ENCODE results near the gene MCTP2.

MCTP2 gene

DNA sequence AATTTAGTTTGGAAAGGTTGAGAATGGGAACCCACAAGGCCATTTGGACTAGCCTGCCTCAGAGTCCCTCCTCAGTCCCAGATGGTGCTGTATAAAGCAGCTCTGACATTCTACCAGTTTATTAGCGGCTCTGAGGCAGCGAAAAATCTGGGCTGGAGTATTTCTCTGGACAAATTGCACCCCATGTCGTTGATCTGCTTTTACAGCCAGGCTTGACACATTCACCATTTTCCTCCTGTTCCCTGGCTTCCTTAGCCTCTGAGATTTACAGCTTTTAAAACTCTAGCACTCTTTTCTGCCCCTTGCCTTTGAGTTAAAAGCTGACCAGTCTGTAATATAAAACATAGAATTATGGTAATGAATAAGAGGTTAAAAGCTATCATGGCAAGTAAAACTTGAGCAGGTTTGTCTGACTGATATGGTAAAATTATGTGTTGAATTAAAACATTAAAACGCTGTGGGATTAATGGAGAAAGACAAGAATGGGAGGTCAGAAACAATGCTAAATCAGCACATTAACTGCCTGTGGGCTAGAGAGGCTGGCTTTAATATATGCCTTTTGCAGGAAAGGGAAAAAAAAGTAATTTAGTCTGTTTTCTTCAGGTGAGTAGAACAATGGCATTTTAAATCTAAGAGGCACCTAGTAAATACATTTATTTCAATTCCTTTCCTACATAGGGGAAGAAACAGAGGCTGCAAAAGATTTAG lies 131.2 kb downstream of the MCTP2 start:
- Histone ChIP-seq H3K4me3 (ENCODE audit: low read depth in 1 of 5, low read length in 5 of 5) (no peak overlapping the region), H3K27me3 (ENCODE audit: control insufficient read depth in 5 of 5, insufficient read depth in 4 of 5, low read length in 5 of 5) (peaks cover 0 to 3% (median 0%) of the 10 kb centered on the region in 5 donors), H3K27ac (ENCODE audit: low read depth, low read length) (no peak overlapping the region), H3K4me1 (ENCODE audit: control insufficient read depth in 5 of 5, insufficient read depth in 5 of 5, low read length in 5 of 5) (peaks cover 0 to 4% (median 0%) of the 10 kb centered on the region in 5 donors), H3K9ac (ENCODE audit: low read length in 5 of 5) (no peak overlapping the region), H3K36me3 (ENCODE audit: control insufficient read depth in 5 of 5, insufficient read depth in 5 of 5, low read length in 5 of 5) (no peaks in the 10 kb centered on the region), H3K9me3 (ENCODE audit: control insufficient read depth in 5 of 5, low read length in 5 of 5) (no peaks in the 10 kb centered on the region)

DNA sequence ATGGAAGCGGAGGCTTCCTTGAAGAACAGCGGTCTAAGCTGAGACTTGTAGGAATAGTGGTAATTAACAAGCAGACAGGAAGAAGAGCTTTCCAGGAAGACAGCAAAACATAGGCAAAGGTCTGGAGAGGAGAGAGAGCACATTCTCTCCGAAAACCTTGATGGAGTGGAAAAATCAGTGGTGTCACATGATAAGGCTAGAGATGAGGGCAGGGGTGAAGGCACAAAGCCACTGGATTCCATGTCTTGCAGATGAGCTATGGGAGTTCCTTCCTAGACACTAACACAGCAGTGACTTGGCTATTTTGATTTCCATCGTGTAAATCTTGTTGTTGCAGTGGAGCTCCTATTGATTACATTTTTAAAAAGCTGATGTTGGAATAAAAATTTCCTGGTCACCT lies 132.0 kb downstream of the MCTP2 start:
- Histone ChIP-seq H3K27me3 (ENCODE audit: control insufficient read depth in 5 of 5, insufficient read depth in 4 of 5, low read length in 5 of 5) (peaks cover 0 to 3% (median 0%) of the 10 kb centered on the region in 5 donors), H3K4me3 (ENCODE audit: low read depth in 1 of 5, low read length in 5 of 5) (no peak overlapping the region), H3K9me3 (ENCODE audit: control insufficient read depth in 5 of 5, low read length in 5 of 5) (no peaks in the 10 kb centered on the region), H3K9ac (ENCODE audit: low read length in 5 of 5) (no peak overlapping the region), H3K36me3 (ENCODE audit: control insufficient read depth in 5 of 5, insufficient read depth in 5 of 5, low read length in 5 of 5) (no peaks in the 10 kb centered on the region), H3K27ac (ENCODE audit: low read depth, low read length) (no peak overlapping the region), H3K4me1 (ENCODE audit: control insufficient read depth in 5 of 5, insufficient read depth in 5 of 5, low read length in 5 of 5) (peaks cover 0 to 4% (median 0%) of the 10 kb centered on the region in 5 donors)

DNA sequence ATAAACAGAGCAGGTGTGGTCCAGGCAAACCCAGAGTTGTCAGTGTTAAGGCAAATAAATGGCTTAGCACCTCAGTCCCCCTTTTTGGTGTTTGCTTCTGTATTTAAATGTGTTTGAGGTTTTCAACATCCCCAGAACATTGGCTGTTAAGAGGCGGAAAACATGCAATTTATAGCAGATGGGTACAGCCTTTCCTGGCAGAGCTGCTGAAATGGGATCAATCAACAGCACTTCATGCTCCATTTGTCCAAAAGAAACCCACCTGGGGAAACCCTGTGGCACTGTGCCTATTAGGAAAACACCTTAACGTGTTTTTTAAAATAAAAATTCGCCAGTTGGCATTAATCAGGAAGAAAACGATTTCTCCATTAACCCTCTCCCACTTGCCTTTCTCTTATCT lies 135.4 kb downstream of the MCTP2 start:
- Histone ChIP-seq H3K4me1 (ENCODE audit: control insufficient read depth in 5 of 5, insufficient read depth in 5 of 5, low read length in 5 of 5) (peaks cover 0 to 4% (median 0%) of the 10 kb centered on the region in 5 donors), H3K27ac (ENCODE audit: low read depth, low read length) (no peak overlapping the region), H3K9ac (ENCODE audit: low read length in 5 of 5) (no peak overlapping the region), H3K9me3 (ENCODE audit: control insufficient read depth in 5 of 5, low read length in 5 of 5) (no peaks in the 10 kb centered on the region), H3K27me3 (ENCODE audit: control insufficient read depth in 5 of 5, insufficient read depth in 4 of 5, low read length in 5 of 5) (peaks cover 0 to 2% (median 0%) of the 10 kb centered on the region in 5 donors), H3K36me3 (ENCODE audit: control insufficient read depth in 5 of 5, insufficient read depth in 5 of 5, low read length in 5 of 5) (no peaks in the 10 kb centered on the region), H3K4me3 (ENCODE audit: low read depth in 1 of 5, low read length in 5 of 5) (no peak overlapping the region)

DNA sequence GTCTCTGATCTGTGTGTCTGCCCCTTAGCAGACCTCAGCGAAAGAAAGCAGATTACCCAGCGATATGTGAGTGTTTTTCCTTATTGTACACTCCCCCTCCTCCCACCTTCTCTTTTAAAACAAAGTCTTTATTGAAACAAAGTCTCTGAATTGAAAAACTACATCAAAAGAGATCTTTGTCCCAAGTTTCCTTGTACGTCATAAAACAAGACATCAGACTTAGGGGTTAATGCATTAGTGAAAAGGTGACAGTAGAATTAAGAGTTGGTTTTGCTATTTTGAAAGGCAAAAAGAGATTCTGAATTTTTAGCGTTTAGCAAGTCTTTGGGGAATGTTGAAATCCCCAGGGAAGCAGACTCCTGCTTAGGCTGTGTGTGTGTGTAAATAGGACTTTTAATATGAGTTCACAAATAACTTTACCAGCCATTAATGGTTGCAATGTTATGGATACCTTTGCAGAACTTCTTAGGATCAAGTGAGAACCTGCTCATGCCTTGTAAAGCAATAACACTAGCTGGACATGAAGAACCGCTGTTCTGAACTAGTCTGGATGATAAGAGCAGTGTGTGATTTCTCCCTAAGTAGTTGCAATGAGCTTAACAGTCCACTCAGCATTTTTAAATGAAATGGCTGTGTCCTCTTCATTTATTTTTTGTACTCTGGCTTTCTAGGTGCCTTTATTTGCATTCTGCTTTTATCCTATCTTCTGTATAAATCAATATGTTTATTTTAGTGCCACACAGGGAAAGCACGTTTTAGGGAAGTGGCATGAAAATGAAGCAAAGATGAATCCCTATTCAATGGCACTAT lies 136.6 kb downstream of the MCTP2 start:
- Histone ChIP-seq H3K4me1 (ENCODE audit: control insufficient read depth in 5 of 5, insufficient read depth in 5 of 5, low read length in 5 of 5) (peaks cover 0 to 4% (median 0%) of the 10 kb centered on the region in 5 donors), H3K9me3 (ENCODE audit: control insufficient read depth in 5 of 5, low read length in 5 of 5) (no peaks in the 10 kb centered on the region), H3K36me3 (ENCODE audit: control insufficient read depth in 5 of 5, insufficient read depth in 5 of 5, low read length in 5 of 5) (no peaks in the 10 kb centered on the region), H3K27ac (ENCODE audit: low read depth, low read length) (no peak overlapping the region), H3K9ac (ENCODE audit: low read length in 5 of 5) (no peak overlapping the region), H3K27me3 (ENCODE audit: control insufficient read depth in 5 of 5, insufficient read depth in 4 of 5, low read length in 5 of 5) (no peaks in the 10 kb centered on the region), H3K4me3 (ENCODE audit: low read depth in 1 of 5, low read length in 5 of 5) (no peak overlapping the region)

DNA sequence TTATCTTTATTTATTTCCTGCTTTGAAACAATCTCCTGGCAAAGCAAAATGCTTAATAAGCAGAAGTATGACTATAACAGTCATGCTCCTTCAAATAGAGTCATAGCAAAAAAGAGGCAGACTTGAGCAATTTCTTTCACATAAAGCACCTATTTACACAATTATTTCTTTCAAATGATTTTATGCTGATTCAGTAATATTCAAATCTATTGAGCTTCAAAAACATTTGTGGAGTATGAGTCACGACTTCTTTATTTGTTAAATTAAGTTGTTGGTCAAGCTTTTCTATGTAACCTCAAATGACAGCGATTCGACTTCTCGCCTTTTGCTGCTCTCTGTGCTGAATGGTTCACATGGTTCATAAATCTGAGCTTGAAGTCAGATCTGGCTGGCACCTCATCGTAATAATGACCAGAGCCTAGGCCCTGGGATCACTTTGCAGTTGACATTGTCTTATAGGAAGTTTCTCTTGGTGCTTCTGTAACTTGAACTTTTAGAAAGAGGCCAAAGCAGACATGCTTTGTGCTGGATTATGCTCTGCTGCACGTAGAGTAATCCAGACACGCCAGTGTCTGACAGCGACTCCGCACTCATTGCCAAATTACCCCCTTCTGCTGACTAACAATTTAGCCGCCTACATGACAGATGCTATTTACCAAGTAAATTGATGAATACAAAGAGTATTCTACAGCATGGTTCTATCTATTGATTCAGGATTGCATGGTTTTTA lies 139.0 kb downstream of the MCTP2 start:
- no peak overlapping the region for H3K4me3 ChIP-seq (ENCODE audit: low read depth in 1 of 5, low read length in 5 of 5)
- H3K27me3 ChIP-seq (ENCODE audit: control insufficient read depth in 5 of 5, insufficient read depth in 4 of 5, low read length in 5 of 5), result no peaks in the 10 kb centered on the region
- H3K36me3 ChIP-seq (ENCODE audit: control insufficient read depth in 5 of 5, insufficient read depth in 5 of 5, low read length in 5 of 5), result no peaks in the 10 kb centered on the region
- H3K9me3 ChIP-seq (ENCODE audit: control insufficient read depth in 5 of 5, low read length in 5 of 5), result no peaks in the 10 kb centered on the region
- no peaks in the 10 kb centered on the region for H3K4me1 ChIP-seq (ENCODE audit: control insufficient read depth in 5 of 5, insufficient read depth in 5 of 5, low read length in 5 of 5)
- no peak overlapping the region for H3K27ac ChIP-seq (ENCODE audit: low read depth, low read length)
- H3K9ac ChIP-seq (ENCODE audit: low read length in 5 of 5), result no peak overlapping the region

DNA sequence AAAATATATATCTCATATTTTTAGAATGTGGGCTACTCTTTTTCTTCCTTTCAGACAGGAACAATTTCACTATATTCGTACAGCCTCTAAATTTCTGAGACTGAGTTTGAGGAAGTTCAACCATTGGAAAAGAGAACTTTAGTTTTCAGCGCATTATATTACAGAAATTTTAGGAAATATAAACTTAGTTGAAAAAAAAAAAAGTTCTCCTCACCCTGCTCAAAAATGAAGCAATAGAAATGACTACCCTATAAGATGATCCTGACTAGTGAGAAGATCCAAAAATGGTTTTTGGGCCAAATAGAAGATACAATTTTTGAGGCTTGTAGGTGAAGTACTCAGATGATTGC lies 139.6 kb downstream of the MCTP2 start:
- no peaks in the 10 kb centered on the region for H3K36me3 ChIP-seq (ENCODE audit: control insufficient read depth in 5 of 5, insufficient read depth in 5 of 5, low read length in 5 of 5)
- H3K4me1 ChIP-seq (ENCODE audit: control insufficient read depth in 5 of 5, insufficient read depth in 5 of 5, low read length in 5 of 5), result no peaks in the 10 kb centered on the region
- no peaks in the 10 kb centered on the region for H3K27me3 ChIP-seq (ENCODE audit: control insufficient read depth in 5 of 5, insufficient read depth in 4 of 5, low read length in 5 of 5)
- no peak overlapping the region for H3K9ac ChIP-seq (ENCODE audit: low read length in 5 of 5)
- no peak overlapping the region for H3K27ac ChIP-seq (ENCODE audit: low read depth, low read length)
- no peak overlapping the region for H3K4me3 ChIP-seq (ENCODE audit: low read depth in 1 of 5, low read length in 5 of 5)
- no peaks in the 10 kb centered on the region for H3K9me3 ChIP-seq (ENCODE audit: control insufficient read depth in 5 of 5, low read length in 5 of 5)

DNA sequence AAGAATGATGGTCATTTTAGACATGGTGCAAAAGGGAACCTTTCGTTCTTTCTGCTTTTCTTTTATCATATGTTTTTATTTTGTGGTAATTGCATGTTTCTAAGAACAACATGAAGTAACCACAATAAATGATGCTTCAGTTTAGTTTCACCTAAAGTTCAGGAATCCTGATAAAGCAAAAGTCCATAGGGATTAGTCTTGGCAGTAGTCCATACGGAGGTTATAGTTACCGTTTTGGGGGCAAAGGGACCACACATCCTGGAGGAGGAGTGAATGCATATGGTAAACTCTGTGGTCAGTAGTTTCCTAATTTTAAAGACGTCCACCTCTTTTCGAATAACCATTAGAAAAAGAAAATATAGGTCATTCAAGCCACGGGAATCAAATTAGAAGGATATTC lies 141.5 kb downstream of the MCTP2 start:
- Histone ChIP-seq H3K9me3 (ENCODE audit: control insufficient read depth in 5 of 5, low read length in 5 of 5) (no peaks in the 10 kb centered on the region), H3K27ac (ENCODE audit: low read depth, low read length) (no peak overlapping the region), H3K36me3 (ENCODE audit: control insufficient read depth in 5 of 5, insufficient read depth in 5 of 5, low read length in 5 of 5) (no peaks in the 10 kb centered on the region), H3K4me3 (ENCODE audit: low read depth in 1 of 5, low read length in 5 of 5) (no peak overlapping the region), H3K4me1 (ENCODE audit: control insufficient read depth in 5 of 5, insufficient read depth in 5 of 5, low read length in 5 of 5) (no peaks in the 10 kb centered on the region), H3K9ac (ENCODE audit: low read length in 5 of 5) (no peak overlapping the region), H3K27me3 (ENCODE audit: control insufficient read depth in 5 of 5, insufficient read depth in 4 of 5, low read length in 5 of 5) (no peaks in the 10 kb centered on the region)

DNA sequence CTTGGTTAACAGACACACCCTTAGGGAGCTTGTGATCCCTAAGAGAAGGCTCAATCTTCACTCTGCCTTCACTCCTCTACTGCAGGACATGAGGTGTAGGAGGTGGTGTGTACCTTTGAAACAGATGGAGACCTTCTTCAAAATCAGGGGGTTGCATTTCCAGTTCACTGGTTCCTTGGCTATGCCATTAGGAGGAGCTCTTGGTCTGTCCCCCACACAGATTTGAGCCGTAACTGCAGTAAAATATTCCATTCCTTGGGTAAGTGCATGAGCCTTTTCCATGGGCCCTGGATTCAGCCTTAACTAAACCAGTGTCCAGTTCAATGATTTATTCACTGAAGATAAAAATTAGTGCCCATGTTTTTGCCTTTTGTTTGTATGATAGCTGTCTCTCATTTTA lies 144.6 kb downstream of the MCTP2 start:
- no peak overlapping the region for H3K4me3 ChIP-seq (ENCODE audit: low read depth in 1 of 5, low read length in 5 of 5)
- H3K27me3 ChIP-seq (ENCODE audit: control insufficient read depth in 5 of 5, insufficient read depth in 4 of 5, low read length in 5 of 5), result no peaks in the 10 kb centered on the region
- H3K9ac ChIP-seq (ENCODE audit: low read length in 5 of 5), result no peak overlapping the region
- H3K36me3 ChIP-seq (ENCODE audit: control insufficient read depth in 5 of 5, insufficient read depth in 5 of 5, low read length in 5 of 5), result no peaks in the 10 kb centered on the region
- H3K4me1 ChIP-seq (ENCODE audit: control insufficient read depth in 5 of 5, insufficient read depth in 5 of 5, low read length in 5 of 5), result no peaks in the 10 kb centered on the region
- no peaks in the 10 kb centered on the region for H3K9me3 ChIP-seq (ENCODE audit: control insufficient read depth in 5 of 5, low read length in 5 of 5)
- H3K27ac ChIP-seq (ENCODE audit: low read depth, low read length), result no peak overlapping the region

DNA sequence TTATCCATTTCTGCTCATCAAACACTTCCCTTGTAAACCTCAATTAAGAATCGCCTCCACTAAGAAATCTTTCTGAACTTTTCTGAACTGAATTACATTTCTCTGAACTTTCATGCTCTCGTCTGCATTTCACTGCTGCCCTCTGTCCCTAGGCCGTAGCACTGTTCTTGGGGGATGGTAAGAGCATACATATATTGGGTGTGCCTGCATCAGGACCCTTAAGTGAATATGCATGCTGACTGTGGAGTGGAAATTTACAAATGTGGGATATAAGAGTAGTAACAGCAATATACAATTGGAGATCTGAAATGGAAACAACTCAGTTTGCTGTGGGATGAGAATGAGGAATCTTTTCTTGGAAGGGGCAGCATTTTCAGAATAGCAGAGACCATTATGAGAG lies 148.6 kb downstream of the MCTP2 start:
- Histone ChIP-seq H3K9ac (ENCODE audit: low read length in 5 of 5) (no peak overlapping the region), H3K27ac (ENCODE audit: low read depth, low read length) (no peak overlapping the region), H3K9me3 (ENCODE audit: control insufficient read depth in 5 of 5, low read length in 5 of 5) (no peaks in the 10 kb centered on the region), H3K4me1 (ENCODE audit: control insufficient read depth in 5 of 5, insufficient read depth in 5 of 5, low read length in 5 of 5) (no peaks in the 10 kb centered on the region), H3K4me3 (ENCODE audit: low read depth in 1 of 5, low read length in 5 of 5) (no peak overlapping the region), H3K27me3 (ENCODE audit: control insufficient read depth in 5 of 5, insufficient read depth in 4 of 5, low read length in 5 of 5) (no peaks in the 10 kb centered on the region), H3K36me3 (ENCODE audit: control insufficient read depth in 5 of 5, insufficient read depth in 5 of 5, low read length in 5 of 5) (no peaks in the 10 kb centered on the region)

DNA sequence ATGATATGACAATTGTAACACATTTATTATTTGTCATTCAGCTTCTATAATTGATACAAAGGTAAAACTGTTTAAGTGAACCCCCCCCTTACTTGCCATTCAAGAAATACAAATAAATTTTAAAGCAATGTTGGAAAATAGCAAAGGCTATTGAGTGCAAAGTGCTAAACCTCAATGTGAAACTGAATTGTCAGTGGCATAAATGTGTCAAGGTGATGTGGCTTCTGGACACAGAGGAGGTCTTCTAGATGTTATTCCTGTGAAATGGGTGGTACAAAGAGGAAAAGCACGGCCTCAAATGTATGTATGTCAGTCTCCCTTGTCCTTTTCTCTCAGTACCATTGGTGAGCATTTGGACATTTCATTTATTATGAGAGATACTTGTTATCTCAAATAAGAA lies 149.4 kb downstream of the MCTP2 start:
- H3K4me1 ChIP-seq (ENCODE audit: control insufficient read depth in 5 of 5, insufficient read depth in 5 of 5, low read length in 5 of 5), result no peaks in the 10 kb centered on the region
- H3K27ac ChIP-seq (ENCODE audit: low read depth, low read length), result no peak overlapping the region
- no peak overlapping the region for H3K9ac ChIP-seq (ENCODE audit: low read length in 5 of 5)
- no peaks in the 10 kb centered on the region for H3K36me3 ChIP-seq (ENCODE audit: control insufficient read depth in 5 of 5, insufficient read depth in 5 of 5, low read length in 5 of 5)
- H3K4me3 ChIP-seq (ENCODE audit: low read depth in 1 of 5, low read length in 5 of 5), result no peak overlapping the region
- no peaks in the 10 kb centered on the region for H3K27me3 ChIP-seq (ENCODE audit: control insufficient read depth in 5 of 5, insufficient read depth in 4 of 5, low read length in 5 of 5)
- H3K9me3 ChIP-seq (ENCODE audit: control insufficient read depth in 5 of 5, low read length in 5 of 5), result no peaks in the 10 kb centered on the region
